Ectodermal cell (in vitro differentiated cells): Measurements from ENCODE around the gene DRAXIN.

Experiments
- H3K27ac ChIP-seq: 2 replicates; pipeline ENCODE4 v1.7.0; 2013; ENCODE audit warnings: mild to moderate bottlenecking, low read depth, low read length; ENCODE audit not compliant: insufficient read depth, poor library complexity, severe bottlenecking
- H3K27me3 ChIP-seq: 2 replicates; pipeline ENCODE4 v1.7.0; 2013; ENCODE audit warnings: mild to moderate bottlenecking, low read length; ENCODE audit not compliant: insufficient read depth, control insufficient read depth, poor library complexity, severe bottlenecking
- H3K36me3 ChIP-seq: one replicate; pipeline ENCODE4 v1.7.0; 2013; ENCODE audit warnings: low read length; ENCODE audit not compliant: control insufficient read depth, insufficient read depth
- H3K4me1 ChIP-seq: one replicate; pipeline ENCODE4 v1.7.0; 2013; ENCODE audit warnings: low read length; ENCODE audit not compliant: control insufficient read depth, insufficient read depth
- H3K4me3 ChIP-seq: 2 replicates; pipeline ENCODE4 v1.7.0; 2013; ENCODE audit warnings: low read depth, low read length, control low read depth; ENCODE audit not compliant: insufficient read depth
- H3K9me3 ChIP-seq: 2 replicates; pipeline ENCODE4 v1.7.0; 2013; ENCODE audit warnings: mild to moderate bottlenecking, low read length, moderate library complexity; ENCODE audit not compliant: control insufficient read depth
- WGBS, 2 experiments: methylation state at CpG; one replicate each; pipeline ENCODE4 v1.1.7; 2013; ENCODE audit warnings: missing lambda C conversion rate in 2 of 2; 5-methylcytosine and 5-hydroxymethylcytosine counted together

Gene DRAXIN

GRCh38 chr1:11657654-11658053 lies 33.9 kb upstream of the DRAXIN start:
- no peaks in the 10 kb centered on the region for H3K36me3 ChIP-seq
- H3K4me3 ChIP-seq, result no peak overlapping the region
- 91 to 92% methylated on average over 4 of the region's 6 CpGs for WGBS, 2 experiments
- peaks cover 33% of the 10 kb centered on the region for H3K27me3 ChIP-seq
- no peak overlapping the region for H3K27ac ChIP-seq
- peaks cover 6% of the 10 kb centered on the region for H3K4me1 ChIP-seq
- no peaks in the 10 kb centered on the region for H3K9me3 ChIP-seq

GRCh38 chr1:11658542-11658941 lies 33.0 kb upstream of the DRAXIN start:
- H3K36me3 ChIP-seq, result no peaks in the 10 kb centered on the region
- no peak overlapping the region for H3K27ac ChIP-seq
- WGBS, 2 experiments, result 94 to 96% methylated on average over 23 of the region's 23 CpGs
- peaks cover 28% of the 10 kb centered on the region for H3K27me3 ChIP-seq
- no peak overlapping the region for H3K4me3 ChIP-seq
- no peaks in the 10 kb centered on the region for H3K9me3 ChIP-seq
- peaks cover 6% of the 10 kb centered on the region for H3K4me1 ChIP-seq

GRCh38 chr1:11659748-11660147 lies 31.8 kb upstream of the DRAXIN start:
- no peaks in the 10 kb centered on the region for H3K9me3 ChIP-seq
- no peak overlapping the region for H3K27ac ChIP-seq
- no peak overlapping the region for H3K4me3 ChIP-seq
- peaks cover 6% of the 10 kb centered on the region for H3K4me1 ChIP-seq
- 94 to 96% methylated on average over 4 of the region's 4 CpGs for WGBS, 2 experiments
- peaks cover 30% of the 10 kb centered on the region for H3K27me3 ChIP-seq
- no peaks in the 10 kb centered on the region for H3K36me3 ChIP-seq

- H3K36me3 ChIP-seq, result no peaks in the 10 kb centered on the region
- 95% methylated on average over 17 of the region's 17 CpGs for WGBS, 2 experiments
- H3K27me3 ChIP-seq, result peaks cover 30% of the 10 kb centered on the region
- H3K9me3 ChIP-seq, result no peaks in the 10 kb centered on the region
- H3K4me1 ChIP-seq, result no peaks in the 10 kb centered on the region
- no peak overlapping the region for H3K27ac ChIP-seq
- no peak overlapping the region for H3K4me3 ChIP-seq
Measured at GRCh38 chr1:11661103-11661502, 30.4 kb upstream of the DRAXIN start.

GRCh38 chr1:11664336-11665065 lies 27.0 kb upstream of the DRAXIN start:
- Histone ChIP-seq H3K4me3 (peak overlapping the region; percentile 28), H3K36me3 (no peaks in the 10 kb centered on the region), H3K9me3 (no peaks in the 10 kb centered on the region), H3K27me3 (peaks cover 30% of the 10 kb centered on the region), H3K4me1 (no peaks in the 10 kb centered on the region), H3K27ac (no peak overlapping the region)
- WGBS, 2 experiments, result 4 to 5% methylated on average over 66 of the region's 66 CpGs

GRCh38 chr1:11668516-11668915 lies 23.0 kb upstream of the DRAXIN start:
- H3K4me3 ChIP-seq, result no peak overlapping the region
- WGBS, 2 experiments, result 94 to 95% methylated on average over 14 of the region's 14 CpGs
- peaks cover 20% of the 10 kb centered on the region for H3K27me3 ChIP-seq
- H3K4me1 ChIP-seq, result no peaks in the 10 kb centered on the region
- no peaks in the 10 kb centered on the region for H3K9me3 ChIP-seq
- H3K36me3 ChIP-seq, result peaks cover 9% of the 10 kb centered on the region
- H3K27ac ChIP-seq, result no peak overlapping the region

GRCh38 chr1:11670747-11671146 lies 20.8 kb upstream of the DRAXIN start:
- Histone ChIP-seq H3K4me3 (no peak overlapping the region), H3K36me3 (peaks cover 25% of the 10 kb centered on the region), H3K9me3 (no peaks in the 10 kb centered on the region), H3K27me3 (no peaks in the 10 kb centered on the region), H3K27ac (no peak overlapping the region), H3K4me1 (no peaks in the 10 kb centered on the region)
- 86 to 89% methylated on average over 6 of the region's 6 CpGs for WGBS, 2 experiments

- Histone ChIP-seq H3K27me3 (no peaks in the 10 kb centered on the region), H3K4me3 (no peak overlapping the region), H3K27ac (no peak overlapping the region), H3K9me3 (no peaks in the 10 kb centered on the region), H3K36me3 (peaks cover 29% of the 10 kb centered on the region), H3K4me1 (no peaks in the 10 kb centered on the region)
- 95 to 98% methylated on average over 6 of the region's 6 CpGs for WGBS, 2 experiments
Measured at GRCh38 chr1:11671205-11671543, 20.3 kb upstream of the DRAXIN start.

- Histone ChIP-seq H3K9me3 (no peaks in the 10 kb centered on the region), H3K4me3 (no peak overlapping the region), H3K4me1 (no peaks in the 10 kb centered on the region), H3K27me3 (no peaks in the 10 kb centered on the region), H3K36me3 (peaks cover 32% of the 10 kb centered on the region), H3K27ac (no peak overlapping the region)
- 95 to 97% methylated on average over 14 of the region's 14 CpGs for WGBS, 2 experiments
Measured at GRCh38 chr1:11671544-11672286, 19.8 kb upstream of the DRAXIN start.

GRCh38 chr1:11673089-11673769 lies 18.3 kb upstream of the DRAXIN start:
- WGBS, 2 experiments, result 95 to 96% methylated on average over 14 of the region's 14 CpGs
- Histone ChIP-seq H3K27ac (no peak overlapping the region), H3K9me3 (no peaks in the 10 kb centered on the region), H3K27me3 (no peaks in the 10 kb centered on the region), H3K36me3 (peaks cover 40% of the 10 kb centered on the region), H3K4me3 (no peak overlapping the region), H3K4me1 (no peaks in the 10 kb centered on the region)
